Measurements from ENCODE around the gene CD99L2.

DNA sequence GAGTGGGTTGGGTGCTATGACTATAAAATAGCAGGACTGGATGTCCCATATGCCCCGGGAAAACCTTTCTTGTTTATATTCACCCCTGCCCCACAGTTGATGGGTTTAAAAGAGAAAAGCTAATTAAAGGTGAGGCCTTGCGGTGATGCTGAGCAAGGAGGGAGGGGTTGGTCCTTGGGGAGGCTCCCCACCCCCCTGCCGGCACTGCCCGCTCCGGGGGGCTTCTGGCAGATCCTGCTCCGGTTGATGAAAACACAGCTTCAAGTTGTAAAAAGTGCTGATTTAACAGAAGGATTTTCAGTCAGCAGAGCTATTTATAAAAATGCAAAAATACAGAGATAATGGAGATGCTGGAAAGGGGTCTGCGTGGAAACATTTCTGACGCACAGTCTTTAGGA, 136.7 kb downstream of the CD99L2 start:
- TF ChIP-seq, protein P1, sequence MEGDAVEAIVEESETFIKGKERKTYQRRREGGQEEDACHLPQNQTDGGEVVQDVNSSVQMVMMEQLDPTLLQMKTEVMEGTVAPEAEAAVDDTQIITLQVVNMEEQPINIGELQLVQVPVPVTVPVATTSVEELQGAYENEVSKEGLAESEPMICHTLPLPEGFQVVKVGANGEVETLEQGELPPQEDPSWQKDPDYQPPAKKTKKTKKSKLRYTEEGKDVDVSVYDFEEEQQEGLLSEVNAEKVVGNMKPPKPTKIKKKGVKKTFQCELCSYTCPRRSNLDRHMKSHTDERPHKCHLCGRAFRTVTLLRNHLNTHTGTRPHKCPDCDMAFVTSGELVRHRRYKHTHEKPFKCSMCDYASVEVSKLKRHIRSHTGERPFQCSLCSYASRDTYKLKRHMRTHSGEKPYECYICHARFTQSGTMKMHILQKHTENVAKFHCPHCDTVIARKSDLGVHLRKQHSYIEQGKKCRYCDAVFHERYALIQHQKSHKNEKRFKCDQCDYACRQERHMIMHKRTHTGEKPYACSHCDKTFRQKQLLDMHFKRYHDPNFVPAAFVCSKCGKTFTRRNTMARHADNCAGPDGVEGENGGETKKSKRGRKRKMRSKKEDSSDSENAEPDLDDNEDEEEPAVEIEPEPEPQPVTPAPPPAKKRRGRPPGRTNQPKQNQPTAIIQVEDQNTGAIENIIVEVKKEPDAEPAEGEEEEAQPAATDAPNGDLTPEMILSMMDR (conservative IDR thresholded peaks at IDR 0.05 in 1 of 2, IDR thresholded peaks at IDR 0.05 in 1 of 2; ENCODE audit: low read depth in 1 of 2, low read length in 2 of 2), result no peak
- TF ChIP-seq EZH2 (IDR thresholded peaks at IDR 0.05; ENCODE audit: low read length, missing control alignments), result no peak
